HL-60 (cell line): ENCODE data around the gene ABAT.

ENCODE experiments used
- CTCF ChIP-seq: IDR thresholded peaks from one replicate; pipeline ENCODE4 v1.5.1; 2011; ENCODE audit warnings: low read length, control low read depth, inconsistent platforms; ENCODE audit not compliant: insufficient read depth
- GABPA ChIP-seq: IDR thresholded peaks from 2 replicates; pipeline ENCODE4 v1.6.1; 2012; ENCODE audit warnings: low read depth
- POLR2AphosphoS5 ChIP-seq: IDR thresholded peaks from 2 replicates; pipeline ENCODE4 v1.6.1; 2012; ENCODE audit warnings: low read depth
- REST ChIP-seq: IDR thresholded peaks from 2 replicates; pipeline ENCODE4 v1.6.1; 2012; ENCODE audit warnings: low read depth; ENCODE audit not compliant: insufficient replicate concordance

- TF ChIP-seq POLR2AphosphoS5 (no peak), REST (no peak), CTCF (no peak), GABPA (no peak)
These were observed 45.9 kb downstream of the ABAT start for GRCh38 chr16:8720080-8720966.
